Mucosa of stomach (tissue), 1 donor: ENCODE measurements around the gene CYB5B.
A peak's percentile ranks its signal among the peaks of the same experiment; 100 is the strongest.
"Not testable (repeated sequence)": the region's sequence is repeated elsewhere in the genome, so short reads cannot be mapped to it uniquely, and the experiment has no call there.

Experiments
- H3K27me3 ChIP-seq: one replicate; pipeline ENCODE4 v1.7.0; 2013; ENCODE audit warnings: mild to moderate bottlenecking, low read length; ENCODE audit not compliant: control insufficient read depth, insufficient read depth
- H3K36me3 ChIP-seq: one replicate; pipeline ENCODE4 v1.7.0; 2013; ENCODE audit warnings: low read length; ENCODE audit not compliant: control insufficient read depth, insufficient read depth
- H3K4me1 ChIP-seq: one replicate; pipeline ENCODE4 v1.7.0; 2013; ENCODE audit warnings: mild to moderate bottlenecking, low read length; ENCODE audit not compliant: control insufficient read depth, insufficient read depth
- H3K4me3 ChIP-seq: one replicate; pipeline ENCODE4 v1.7.0; 2013; ENCODE audit warnings: low read length
- H3K9ac ChIP-seq: one replicate; pipeline ENCODE4 v1.7.0; 2013; ENCODE audit warnings: mild to moderate bottlenecking, low read length, moderate library complexity
- H3K9me3 ChIP-seq: one replicate; pipeline ENCODE4 v1.7.0; 2013; ENCODE audit warnings: mild to moderate bottlenecking, low read length, moderate library complexity; ENCODE audit not compliant: control insufficient read depth
- donor health status: Pancreatic carcinoma.

CYB5B gene

GRCh38 chr16:69436896-69437295 is 12.5 kb downstream of the CYB5B start:
- no peak overlapping the region for H3K4me3 ChIP-seq
- no peaks in the 10 kb centered on the region for H3K27me3 ChIP-seq
- H3K9ac ChIP-seq = no peak overlapping the region
- H3K36me3 ChIP-seq = peaks cover 4% of the 10 kb centered on the region
- H3K4me1 ChIP-seq = peaks cover 12% of the 10 kb centered on the region
- H3K9me3 ChIP-seq = no peaks in the 10 kb centered on the region

- Histone ChIP-seq H3K9me3 (no peaks in the 10 kb centered on the region), H3K36me3 (peaks cover 4% of the 10 kb centered on the region), H3K9ac (no peak overlapping the region), H3K4me3 (no peak overlapping the region), H3K27me3 (no peaks in the 10 kb centered on the region), H3K4me1 (peaks cover 12% of the 10 kb centered on the region)
These were observed 14.0 kb downstream of the CYB5B start for GRCh38 chr16:69438465-69438864.

GRCh38 chr16:69440250-69440649 is 15.8 kb downstream of the CYB5B start:
- no peaks in the 10 kb centered on the region for H3K27me3 ChIP-seq
- no peaks in the 10 kb centered on the region for H3K9me3 ChIP-seq
- H3K36me3 ChIP-seq = no peaks in the 10 kb centered on the region
- H3K9ac ChIP-seq = no peak overlapping the region
- no peak overlapping the region for H3K4me3 ChIP-seq
- peaks cover 26% of the 10 kb centered on the region for H3K4me1 ChIP-seq

- peaks cover 22% of the 10 kb centered on the region for H3K4me1 ChIP-seq
- not testable (repeated sequence) for H3K36me3 ChIP-seq, H3K4me3 ChIP-seq, H3K9ac ChIP-seq, H3K9me3 ChIP-seq, H3K27me3 ChIP-seq
These were observed 16.6 kb downstream of the CYB5B start for GRCh38 chr16:69441030-69441429.

- no peaks in the 10 kb centered on the region for H3K36me3 ChIP-seq
- H3K9me3 ChIP-seq = no peaks in the 10 kb centered on the region
- H3K4me1 ChIP-seq = peaks cover 25% of the 10 kb centered on the region
- H3K4me3 ChIP-seq = no peak overlapping the region
- no peaks in the 10 kb centered on the region for H3K27me3 ChIP-seq
- H3K9ac ChIP-seq = peak overlapping the region; percentile 66
These were observed 19.7 kb downstream of the CYB5B start for GRCh38 chr16:69443927-69444631.

- no peaks in the 10 kb centered on the region for H3K36me3 ChIP-seq
- H3K9me3 ChIP-seq = no peaks in the 10 kb centered on the region
- peaks cover 25% of the 10 kb centered on the region for H3K4me1 ChIP-seq
- no peak overlapping the region for H3K4me3 ChIP-seq
- H3K27me3 ChIP-seq = no peaks in the 10 kb centered on the region
- H3K9ac ChIP-seq = peak overlapping the region; percentile 29
These were observed 20.6 kb downstream of the CYB5B start for GRCh38 chr16:69444873-69445517.

- H3K4me3 ChIP-seq = no peak overlapping the region
- H3K4me1 ChIP-seq = peaks cover 24% of the 10 kb centered on the region
- no peaks in the 10 kb centered on the region for H3K27me3 ChIP-seq
- H3K9me3 ChIP-seq = no peaks in the 10 kb centered on the region
- H3K9ac ChIP-seq = peak overlapping the region; percentile 13
- H3K36me3 ChIP-seq = no peaks in the 10 kb centered on the region
These were observed 24.2 kb downstream of the CYB5B start for GRCh38 chr16:69448470-69449193.

GRCh38 chr16:69451166-69451565 is 26.7 kb downstream of the CYB5B start:
- no peak overlapping the region for H3K4me3 ChIP-seq
- H3K36me3 ChIP-seq = no peaks in the 10 kb centered on the region
- no peaks in the 10 kb centered on the region for H3K9me3 ChIP-seq
- no peak overlapping the region for H3K9ac ChIP-seq
- H3K4me1 ChIP-seq = peaks cover 11% of the 10 kb centered on the region
- no peaks in the 10 kb centered on the region for H3K27me3 ChIP-seq

- Histone ChIP-seq H3K4me1 (no peaks in the 10 kb centered on the region), H3K4me3 (no peak overlapping the region), H3K9me3 (no peaks in the 10 kb centered on the region), H3K9ac (no peak overlapping the region), H3K27me3 (no peaks in the 10 kb centered on the region), H3K36me3 (no peaks in the 10 kb centered on the region)
These were observed 29.5 kb downstream of the CYB5B start for GRCh38 chr16:69453936-69454335.

GRCh38 chr16:69463876-69464275 is 39.5 kb downstream of the CYB5B start:
- Histone ChIP-seq H3K9me3 (no peaks in the 10 kb centered on the region), H3K9ac (no peak overlapping the region), H3K4me1 (no peaks in the 10 kb centered on the region), H3K36me3 (no peaks in the 10 kb centered on the region), H3K4me3 (no peak overlapping the region), H3K27me3 (no peaks in the 10 kb centered on the region)

- no peaks in the 10 kb centered on the region for H3K27me3 ChIP-seq
- no peak overlapping the region for H3K4me3 ChIP-seq
- H3K9ac ChIP-seq = no peak overlapping the region
- no peaks in the 10 kb centered on the region for H3K36me3 ChIP-seq
- H3K9me3 ChIP-seq = no peaks in the 10 kb centered on the region
- H3K4me1 ChIP-seq = no peaks in the 10 kb centered on the region
These were observed 40.8 kb downstream of the CYB5B start for GRCh38 chr16:69465083-69465721.

GRCh38 chr16:69465881-69466280 is 41.5 kb downstream of the CYB5B start:
- Histone ChIP-seq H3K9ac (no peak overlapping the region), H3K9me3 (no peaks in the 10 kb centered on the region), H3K4me1 (no peaks in the 10 kb centered on the region), H3K4me3 (no peak overlapping the region), H3K36me3 (no peaks in the 10 kb centered on the region), H3K27me3 (no peaks in the 10 kb centered on the region)
